Measurements from ENCODE around the gene TNFRSF6B.

Gene TNFRSF6B

DNA sequence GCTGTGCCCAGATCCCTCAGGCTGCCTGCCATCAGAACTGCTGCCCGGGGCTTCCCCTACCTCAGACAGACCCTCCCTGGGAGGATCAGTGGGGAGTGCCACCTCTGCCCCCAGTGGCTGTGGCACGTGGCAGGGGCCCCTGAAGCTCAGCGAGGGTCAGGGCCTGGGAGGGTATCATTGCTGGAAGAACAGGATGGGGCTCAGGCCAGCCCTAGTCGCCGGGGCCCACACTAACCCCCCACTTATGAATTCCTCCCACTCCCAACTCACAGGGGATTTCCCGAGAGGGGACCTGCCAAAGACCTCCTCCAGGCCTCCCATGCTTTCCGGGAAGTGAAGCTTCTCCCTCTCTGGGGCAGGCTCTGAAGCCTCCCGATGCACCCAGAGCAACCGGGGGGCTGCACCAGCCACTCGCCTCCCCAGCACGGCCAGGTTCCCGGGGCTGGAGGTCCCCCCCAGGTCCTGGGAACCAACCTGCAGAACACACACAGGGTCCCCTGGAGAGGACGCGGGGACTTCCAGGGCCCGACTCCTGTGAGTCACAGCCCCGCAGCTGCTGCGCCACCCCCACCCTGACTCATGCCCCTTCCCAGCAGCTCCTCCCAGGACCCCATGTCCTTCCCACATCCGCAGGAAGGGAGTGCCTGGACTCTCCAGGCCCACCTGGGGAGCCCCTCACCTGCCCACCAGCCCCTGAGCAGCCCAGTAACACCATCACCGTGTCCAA is 2.5 kb downstream of the TNFRSF6B start:
- peak; percentile 65 to 71 for DNase-seq

DNA sequence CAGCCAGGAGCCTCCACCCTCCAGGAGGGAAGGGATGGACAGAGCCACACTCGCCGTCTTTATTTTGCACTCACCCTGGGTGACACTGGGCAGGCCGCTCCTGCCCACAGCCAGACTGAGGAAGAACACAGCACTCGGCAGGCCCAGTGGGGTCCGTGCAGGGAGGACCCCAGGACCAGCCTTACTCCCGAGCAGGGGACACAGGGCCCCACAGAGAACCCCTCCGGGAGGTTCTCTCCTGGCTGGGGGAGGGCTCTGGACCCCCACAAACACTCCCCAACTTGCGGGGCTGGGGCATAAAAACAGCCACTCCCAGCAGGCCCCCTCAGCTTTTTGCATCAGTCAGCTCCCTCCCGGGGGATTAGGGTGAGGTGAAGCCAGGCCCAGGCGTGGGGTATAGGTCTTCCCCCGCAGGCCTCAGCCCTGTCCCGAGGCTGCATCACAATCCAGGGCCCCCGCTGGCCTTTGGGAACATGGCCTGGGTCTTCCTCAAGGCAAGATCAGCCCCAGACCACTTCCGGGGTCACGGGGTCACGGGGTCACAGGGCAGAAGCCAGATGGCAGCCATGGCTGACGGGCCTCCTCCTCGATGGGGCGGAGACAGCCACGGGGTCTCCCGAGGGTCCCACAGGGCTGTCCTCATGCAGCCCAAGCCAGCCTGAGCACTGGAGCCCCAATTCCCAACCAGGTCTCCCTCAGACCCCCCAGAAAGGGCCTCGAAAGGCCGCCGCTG is 3.2 kb downstream of the TNFRSF6B start:
- DNase-seq: no peak

DNA sequence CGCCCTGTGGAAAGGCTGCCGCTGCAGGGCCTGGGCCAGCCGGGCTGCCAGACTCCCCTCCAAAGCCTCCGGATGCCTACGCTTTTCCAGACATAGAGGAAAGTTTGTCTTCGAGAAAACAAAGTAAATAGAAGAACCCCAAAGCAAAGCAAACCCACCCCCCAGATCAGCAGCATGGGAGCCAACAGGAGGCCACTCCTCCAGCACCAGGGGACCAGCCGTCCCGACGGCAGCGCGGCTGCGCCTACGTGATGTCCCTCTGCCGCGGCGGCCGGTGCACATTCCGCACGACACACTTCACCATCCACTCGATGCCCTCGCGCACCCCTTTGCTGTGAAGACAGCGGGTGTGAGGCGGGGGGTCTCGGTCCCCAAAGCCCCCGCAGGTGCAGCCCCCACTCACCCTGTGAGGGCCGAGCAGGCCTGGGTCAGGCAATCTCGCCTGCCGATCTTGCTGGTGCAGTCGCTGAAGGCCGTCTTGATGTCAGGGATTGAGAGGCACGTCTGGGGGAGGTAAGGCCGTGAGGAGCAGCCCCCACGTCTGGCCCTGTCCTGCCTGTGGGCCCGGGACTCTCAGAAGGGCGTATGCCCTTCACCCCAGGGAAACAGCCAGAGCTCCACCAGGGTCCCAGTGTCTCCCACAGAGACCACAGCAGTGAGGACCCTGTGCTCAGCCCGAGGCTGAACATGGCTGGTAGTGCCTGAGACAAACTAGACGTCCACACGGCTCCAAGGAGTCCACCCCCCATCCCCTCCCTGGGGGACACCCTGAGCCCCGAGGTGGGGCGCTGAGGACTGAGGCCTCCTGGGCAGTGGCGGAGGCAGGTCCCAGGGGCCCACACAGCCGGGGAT is 4.0 kb downstream of the TNFRSF6B start:
- no peak for DNase-seq

DNA sequence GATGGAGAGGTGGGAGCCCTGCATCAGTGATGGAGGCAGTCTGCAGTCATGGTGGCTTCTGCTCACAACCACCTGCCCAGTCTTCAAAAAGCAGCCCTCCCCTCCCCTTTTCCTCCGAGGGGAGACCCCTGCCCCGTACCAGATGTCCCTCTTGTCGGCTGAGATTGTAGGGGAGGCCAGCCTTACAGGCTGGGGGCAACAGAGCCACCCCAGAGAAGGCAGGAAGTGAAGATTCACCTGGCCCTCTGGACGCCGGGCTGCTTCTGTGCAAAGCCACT is 4.5 kb downstream of the TNFRSF6B start:
- DNase-seq: no peak

DNA sequence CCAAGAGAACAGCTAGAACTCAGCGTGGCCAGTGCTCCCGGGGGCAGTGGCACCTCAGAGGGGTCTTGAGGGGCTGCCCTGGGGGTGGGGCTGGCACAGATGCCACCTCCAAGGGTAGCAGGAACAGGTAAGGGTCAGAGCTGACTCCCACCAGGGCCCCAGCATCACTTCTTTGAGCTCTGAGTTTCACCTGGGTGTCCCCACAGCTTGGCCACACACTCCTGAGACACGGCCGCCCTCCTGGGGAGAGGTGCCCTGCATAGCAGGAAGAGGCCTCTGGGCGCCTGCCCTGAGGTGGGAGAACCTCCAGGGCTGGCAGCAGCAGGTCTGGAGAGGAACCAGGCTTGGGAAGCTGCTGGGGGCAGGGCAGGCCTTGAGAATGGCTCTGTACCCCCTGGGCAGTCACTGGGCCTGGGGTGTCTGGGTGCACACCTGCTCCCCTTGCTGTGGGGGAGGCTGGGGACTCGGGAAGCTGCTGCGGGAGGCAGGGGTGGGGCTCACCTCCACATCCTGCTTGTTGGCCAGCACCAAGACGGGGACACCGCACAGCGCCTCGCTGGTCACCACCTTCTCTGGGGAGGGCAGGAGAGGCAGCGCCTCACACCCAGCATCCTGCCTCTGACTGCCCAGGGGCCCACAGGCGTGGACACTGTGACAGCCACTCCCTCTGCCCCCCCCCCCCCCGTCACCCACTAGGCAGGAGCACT is 5.0 kb downstream of the TNFRSF6B start:
- DNase-seq: no peak

DNA sequence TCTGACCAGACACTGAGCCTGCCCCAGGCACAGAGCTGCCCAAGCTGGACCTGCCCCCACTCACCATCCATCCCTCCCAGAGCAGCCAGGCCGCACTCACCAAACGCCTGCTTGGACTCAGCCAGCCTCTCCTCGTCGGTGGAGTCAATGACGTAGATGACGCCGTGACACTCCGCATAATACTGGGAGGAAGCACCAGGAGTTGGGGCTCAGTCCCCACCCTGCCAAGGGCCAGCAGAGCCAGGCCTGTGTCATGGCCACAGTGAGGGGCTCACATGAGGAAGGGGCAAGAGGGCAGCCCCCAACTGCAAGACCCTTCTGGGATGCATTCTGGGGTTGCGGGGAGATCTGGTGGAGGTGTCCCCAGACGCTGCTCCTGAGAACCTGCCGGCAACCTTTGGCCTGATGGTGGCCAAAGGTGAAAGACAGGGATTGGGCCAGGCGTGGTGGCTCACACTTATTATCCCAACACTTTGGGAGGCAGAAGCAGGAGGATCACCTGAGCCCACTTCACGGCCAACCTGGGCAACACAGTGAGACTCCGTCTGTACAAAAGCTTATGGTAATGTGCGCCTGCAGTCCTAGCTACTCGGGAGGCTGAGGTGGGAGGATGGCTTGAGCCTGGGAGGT is 5.7 kb downstream of the TNFRSF6B start:
- no peak for DNase-seq

DNA sequence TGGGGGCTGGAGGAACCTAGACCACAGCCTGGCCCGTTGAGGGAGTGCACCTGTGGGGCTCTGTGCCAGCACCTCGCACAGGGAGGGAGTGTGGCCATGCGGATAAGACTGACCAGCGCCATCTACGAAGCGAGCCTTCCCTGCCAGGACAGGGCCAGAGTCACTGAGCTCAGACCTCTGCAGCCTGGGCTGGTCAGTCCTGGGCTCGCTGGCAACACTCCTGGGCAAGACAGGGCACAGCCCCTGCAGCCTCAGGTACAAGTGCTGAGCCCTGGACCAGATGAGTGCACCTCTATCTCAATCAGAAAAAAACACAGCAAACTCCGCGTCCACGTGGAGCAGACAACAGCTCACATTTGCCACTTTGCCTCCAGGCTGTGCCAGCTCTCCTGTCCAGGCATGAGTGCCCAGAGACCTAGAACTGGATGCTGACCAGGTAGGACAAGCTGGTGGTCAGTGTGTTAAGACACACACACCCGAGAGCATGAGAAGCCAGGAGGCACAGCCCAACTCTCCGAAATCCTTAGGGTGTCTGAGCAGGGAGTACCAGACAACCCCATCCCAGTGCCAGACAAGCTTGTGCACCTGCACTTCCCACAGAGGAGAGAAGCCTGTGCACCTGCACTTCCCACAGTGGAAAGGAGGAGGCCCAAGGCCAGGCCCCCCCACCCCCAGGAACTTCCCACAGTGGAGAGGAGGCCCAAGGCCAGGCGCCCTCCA is 6.5 kb downstream of the TNFRSF6B start:
- no peak for DNase-seq

DNA sequence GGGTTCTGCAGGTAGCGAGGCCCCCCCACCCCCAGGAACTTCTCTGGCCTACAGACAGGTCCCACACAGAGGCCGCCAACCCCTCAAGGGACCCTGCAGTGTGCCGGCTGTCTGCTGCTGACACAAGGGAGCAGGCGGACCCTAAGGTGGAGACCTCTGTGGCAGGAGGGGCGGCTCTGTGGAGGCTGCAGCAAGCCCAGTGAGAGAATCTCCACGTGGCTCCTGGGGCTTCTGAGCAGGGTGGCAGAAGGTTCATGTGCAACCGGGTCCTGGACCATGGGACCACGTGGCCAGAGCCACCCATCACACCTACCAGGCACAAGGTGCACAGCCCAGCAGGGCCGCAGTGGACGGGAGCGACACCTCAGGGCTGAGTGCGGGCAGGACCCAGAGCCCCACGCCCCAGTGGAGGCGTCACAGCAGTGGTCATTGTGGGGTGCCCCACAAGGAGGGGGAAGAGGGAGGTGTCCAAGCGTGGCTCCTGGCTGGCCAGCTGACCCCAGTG is 7.1 kb downstream of the TNFRSF6B start:
- no peak for DNase-seq

DNA sequence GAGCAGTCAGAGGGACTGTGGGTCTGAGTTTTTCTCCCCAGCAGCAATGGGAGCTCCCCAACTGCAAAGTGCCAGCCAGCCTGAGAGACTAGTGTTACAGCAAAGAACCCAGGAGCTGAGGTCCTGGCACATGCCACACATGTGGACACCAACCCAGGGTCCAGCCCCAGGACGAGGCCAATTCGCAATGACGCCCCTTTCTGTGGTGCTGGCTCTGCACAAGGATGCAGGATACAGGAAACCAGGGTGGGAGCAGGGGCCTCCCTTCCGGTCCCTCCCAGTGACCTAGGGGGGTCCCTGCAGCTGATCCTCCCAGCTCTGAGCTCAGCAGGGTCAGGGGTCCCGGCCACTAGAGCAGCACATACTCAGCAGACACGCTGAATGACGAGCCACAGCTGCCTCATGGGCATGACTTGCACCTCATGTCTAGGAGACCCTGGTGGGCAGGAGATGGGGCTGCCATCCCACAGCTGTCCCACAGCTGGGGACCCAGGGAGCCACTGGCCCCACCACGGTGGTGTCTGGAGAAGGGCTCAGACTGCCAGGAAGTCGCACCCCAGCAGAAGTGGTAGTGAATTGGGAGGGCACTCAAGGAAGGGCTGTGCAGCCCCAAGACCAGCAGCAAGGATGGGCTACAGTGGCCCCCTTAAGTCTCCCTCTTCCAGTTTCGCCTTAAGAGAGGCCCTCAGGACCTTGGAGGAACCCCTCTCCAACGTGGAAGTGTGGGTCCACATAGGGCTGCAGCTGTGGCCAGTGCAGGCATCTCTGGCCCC is 7.7 kb downstream of the TNFRSF6B start:
- DNase-seq: no peak

DNA sequence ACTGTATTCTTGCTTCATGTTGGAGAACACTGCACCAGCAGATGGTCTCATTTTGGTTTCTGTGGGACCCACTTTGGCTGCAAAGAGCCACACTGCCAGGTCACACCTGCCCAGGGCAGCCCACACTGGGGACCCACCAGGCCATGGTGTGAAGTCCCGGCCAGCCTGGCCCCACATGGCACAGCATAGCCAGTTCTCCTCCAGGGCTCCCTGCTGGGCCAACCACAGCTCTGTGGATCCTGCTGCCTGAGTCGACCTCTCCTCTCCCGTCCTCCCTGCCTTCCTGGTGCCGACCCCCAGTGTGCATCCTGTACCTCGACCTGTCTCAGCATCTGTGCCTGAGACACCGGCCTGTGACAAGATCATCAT is 8.3 kb downstream of the TNFRSF6B start:
- DNase-seq: no peak

DNA sequence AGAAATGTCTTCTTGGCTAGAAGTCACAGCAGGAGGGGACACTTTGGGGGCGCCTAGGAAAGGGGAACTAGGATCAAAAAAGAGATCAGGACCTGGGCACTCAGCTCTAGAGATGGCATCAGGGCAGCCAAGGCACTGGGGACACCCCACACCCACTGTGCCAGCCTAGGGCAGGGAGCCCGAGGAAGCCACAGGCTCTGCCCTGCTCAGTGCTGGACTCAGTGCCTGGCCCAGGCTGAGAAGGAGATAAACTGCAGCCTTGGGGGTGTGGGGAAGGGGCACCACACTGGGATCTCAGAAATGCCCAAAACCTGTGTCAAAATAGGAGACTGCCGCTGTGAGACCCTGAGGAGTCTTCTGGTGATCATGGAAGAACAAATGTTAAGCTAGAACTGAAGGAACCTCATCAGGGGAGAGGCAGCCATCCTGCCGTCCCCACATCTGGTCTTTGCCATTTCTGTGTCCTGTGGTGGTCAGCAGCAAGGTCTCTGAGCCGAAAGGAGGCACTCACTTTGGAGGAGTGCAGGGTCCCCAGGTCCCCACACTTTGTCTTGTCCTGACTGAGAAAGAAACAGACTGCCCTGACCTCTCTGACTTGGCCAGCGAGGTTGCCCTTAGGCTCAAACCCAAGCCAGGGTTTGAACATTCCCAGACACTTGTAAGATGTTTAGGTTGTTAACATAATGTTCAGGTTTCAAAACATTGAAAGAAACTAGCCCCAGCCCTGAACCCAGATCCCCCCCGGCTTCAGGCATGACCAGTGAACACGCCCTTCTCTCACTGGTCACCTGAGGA is 9.0 kb downstream of the TNFRSF6B start:
- DNase-seq: no peak

DNA sequence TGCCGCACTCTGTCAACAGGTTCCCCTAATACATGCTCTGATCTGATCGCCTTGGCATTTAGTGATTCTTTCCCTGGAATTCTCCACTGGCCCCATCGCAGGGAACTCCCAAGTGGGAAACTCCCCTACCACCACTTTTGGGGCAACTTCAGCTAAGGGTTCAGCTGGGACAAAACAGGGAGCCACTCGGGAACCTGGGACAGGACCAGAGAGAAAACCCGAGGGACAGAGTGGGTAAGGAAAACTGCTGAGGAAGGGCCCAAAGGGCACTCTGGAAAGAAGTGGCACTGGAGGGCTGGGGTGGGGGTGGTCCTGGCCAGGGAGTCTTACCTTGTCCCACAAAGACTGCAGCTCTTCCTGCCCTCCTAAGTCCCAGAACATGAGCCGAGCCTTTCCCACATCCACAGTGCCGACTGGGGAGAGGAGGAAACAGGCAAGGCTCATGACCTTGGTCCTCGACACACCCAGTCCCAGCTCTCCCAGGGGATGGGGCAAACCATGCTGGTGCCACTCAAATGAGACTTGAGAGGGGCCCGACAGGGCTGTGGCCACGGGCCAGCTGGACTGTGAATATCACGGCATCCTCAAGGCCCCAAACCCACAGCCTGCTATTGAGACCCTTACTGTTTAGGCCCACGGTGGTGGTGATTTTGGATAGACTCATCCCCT is 9.7 kb downstream of the TNFRSF6B start:
- no peak for DNase-seq

DNA sequence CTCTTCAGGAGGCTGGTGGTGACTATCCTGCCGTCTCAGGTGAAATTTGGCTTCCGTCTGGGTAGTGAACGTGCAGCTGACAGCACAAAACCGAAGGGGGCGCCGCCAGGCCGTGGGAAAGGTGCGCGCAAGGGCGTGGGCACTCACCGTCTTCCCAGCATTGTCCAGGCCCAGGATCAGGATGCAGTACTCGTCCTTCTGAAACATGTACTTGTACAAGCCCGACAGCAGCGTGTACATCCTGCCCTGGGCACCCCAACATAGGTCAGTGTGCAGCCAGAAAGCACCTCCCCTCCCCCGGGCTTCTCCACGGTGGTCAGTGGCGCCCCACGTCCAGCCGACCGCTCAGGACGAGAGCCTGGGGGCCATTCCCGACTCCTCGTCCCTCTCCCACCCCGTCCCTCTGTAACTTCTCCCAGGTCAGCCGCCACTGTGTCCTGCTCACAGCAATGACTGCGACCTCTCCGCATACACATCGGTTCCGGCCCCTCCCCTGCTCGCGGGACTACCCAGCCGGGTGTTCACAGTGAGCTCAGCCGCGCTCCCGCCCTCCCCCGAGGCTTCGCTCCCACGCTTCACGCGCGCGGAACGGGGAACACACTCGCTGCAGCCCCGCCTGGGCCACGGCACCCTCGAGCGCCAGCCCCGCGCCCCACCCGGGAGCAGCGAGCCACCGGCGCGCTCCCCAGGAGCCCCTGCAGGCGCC is 10.6 kb downstream of the TNFRSF6B start:
- peak; percentile 70 to 71 for DNase-seq

DNA sequence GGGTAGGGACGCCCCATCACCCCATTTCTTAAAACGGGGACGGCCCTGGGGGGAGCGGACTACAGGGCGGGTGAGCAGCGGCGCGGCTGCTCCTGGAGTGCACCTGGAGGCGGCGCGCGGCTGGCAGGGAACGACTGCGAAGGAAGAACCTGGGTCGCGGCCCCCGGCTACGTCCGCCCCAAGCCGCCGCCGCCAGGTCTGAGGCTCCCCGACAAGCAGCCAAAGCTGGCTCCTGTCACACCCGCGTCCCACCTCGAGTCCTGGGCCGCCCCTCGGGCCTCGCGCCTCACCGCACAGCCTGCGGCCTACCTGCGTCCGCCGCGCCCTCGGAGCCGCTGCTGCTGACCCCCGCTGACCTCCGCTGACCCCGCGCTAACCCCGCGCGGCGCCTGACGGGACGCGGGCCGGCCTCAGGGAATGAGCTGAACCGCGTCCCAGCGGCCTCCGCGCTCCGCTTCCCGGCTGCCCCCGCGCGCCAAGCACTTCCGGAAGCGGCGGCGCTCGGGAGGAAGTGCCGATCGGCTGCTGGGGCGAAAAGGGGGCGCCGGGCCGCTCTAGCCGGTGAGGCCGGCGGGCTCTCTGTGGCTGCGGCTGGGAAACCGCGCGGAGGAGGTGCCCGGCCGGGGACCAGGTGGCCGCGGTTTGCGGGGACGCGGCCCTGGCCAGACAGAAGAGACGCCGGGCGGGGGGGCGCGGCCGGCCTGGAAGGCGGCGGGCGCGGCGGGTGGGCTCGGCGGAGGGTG is 11.3 kb downstream of the TNFRSF6B start, which contains the start of the genes ARFRP1 and ZGPAT:
ARFRP1 (minus strand) TSS at position 419 of the 743 bp plus-strand sequence. CDS start 885 bp downstream, outside the sequence.
ZGPAT (plus strand) TSS at position 482 of the 743 bp plus-strand sequence. CDS start 542 bp downstream, outside the sequence.
- peak; percentile 88 to 89 for DNase-seq

DNA sequence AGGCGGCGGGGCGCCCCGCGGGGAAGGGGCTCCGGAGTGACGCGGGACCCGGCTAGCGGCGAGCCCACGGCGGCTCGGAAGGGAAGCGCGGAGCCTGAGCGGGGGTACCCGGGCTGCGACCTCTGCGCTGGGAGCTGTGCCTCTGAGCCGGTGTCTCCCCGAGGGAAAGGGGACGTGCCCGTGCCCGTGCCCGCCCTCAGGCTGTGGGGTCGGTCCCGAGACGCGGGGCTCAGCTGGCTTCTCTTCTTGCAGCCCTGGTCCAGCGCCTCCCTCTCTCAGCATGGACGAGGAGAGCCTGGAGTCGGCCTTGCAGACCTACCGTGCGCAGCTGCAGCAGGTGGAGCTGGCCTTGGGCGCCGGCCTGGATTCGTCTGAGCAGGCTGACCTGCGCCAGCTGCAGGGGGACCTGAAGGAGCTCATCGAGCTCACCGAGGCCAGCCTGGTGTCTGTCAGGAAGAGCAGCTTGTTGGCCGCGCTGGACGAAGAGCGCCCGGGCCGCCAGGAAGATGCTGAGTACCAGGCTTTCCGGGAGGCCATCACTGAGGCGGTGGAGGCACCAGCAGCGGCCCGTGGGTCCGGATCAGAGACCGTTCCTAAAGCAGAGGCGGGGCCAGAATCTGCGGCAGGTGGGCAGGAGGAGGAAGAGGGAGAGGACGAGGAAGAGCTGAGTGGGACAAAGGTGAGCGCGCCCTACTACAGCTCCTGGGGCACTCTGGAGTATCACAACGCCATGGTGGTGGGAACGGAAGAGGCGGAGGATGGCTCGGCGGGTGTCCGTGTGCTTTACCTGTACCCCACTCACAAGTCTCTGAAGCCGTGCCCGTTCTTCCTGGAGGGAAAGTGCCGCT is 12.1 kb downstream of the TNFRSF6B start:
- no peak for DNase-seq

DNA sequence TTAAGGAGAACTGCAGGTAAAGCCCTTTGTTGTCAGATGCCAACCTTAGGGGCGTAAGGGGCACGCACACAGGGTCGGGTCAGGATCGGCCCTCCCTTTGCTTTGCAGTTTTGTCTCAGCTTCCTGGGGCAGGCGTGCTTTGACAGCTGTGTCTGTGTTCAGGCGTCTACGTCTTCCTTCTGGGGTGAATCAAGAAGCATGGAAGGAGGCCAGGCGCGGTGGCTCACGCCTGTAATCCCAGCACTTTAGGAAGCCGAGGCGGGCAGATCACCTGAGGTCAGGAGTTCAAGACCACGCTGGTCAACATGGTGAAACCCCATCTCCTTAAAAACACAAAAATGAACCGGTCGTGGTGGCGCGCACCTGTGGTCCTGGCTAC is 12.7 kb downstream of the TNFRSF6B start:
- DNase-seq: no peak

DNA sequence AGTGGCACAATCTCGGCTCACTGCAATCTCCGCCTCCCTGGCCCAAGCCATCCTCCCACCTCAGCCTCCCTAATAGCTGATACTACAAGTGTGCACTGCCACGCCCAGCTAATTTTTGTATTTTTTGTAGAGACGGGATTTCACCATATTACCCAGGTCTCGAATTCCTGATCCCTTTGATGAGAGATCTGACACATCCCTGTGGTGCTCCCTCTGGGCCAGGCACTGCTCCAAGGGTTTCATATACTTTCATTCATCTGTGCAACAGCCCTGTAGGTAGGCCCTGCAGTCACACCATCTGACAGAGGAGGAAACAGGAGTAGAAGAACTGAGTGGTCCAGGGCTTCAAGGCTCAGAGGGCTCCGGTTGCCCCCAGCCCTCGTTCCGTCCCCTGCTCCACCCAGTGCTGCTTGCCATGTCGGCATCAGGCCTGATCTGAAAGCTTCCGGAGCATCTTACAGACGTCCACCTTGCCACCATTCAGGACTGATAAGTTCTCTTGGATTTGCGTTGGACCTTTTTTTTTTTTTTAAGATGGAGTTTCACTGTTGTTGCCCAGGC is 14.7 kb downstream of the TNFRSF6B start:
- DNase-seq: no peak

All from stimulated activated CD4-positive, alpha-beta T cell treated with anti-CD3 and anti-CD28 coated beads, Interleukin-2, amount 100 ng/mL, for 24 hours (primary cell).